Measurements from ENCODE around the gene RNF141.

RNF141 gene

GRCh38 chr11:10518123-10518522 is 22.9 kb downstream of the RNF141 start:
- DNase-seq: no peak
- no peaks in the 10 kb centered on the region for H3K27me3 ChIP-seq
- no peaks in the 10 kb centered on the region for H3K9me3 ChIP-seq
- peaks cover 0 to 53% (median 12%) of the 10 kb centered on the region in 4 donors for H3K4me1 ChIP-seq
- intact Hi-C loops (cut with DNase I; ENCODE audit: low total_unique reads): no loop called here
- no peak overlapping the region for H3K27ac ChIP-seq
- peaks cover 7 to 31% (median 12%) of the 10 kb centered on the region in 3 donors for H3K36me3 ChIP-seq
- no peak for TF ChIP-seq CTCF (IDR thresholded peaks at IDR 0.05)
- H3K4me3 ChIP-seq: no peak overlapping the region

- TF ChIP-seq CTCF (IDR thresholded peaks at IDR 0.05): no peak
- H3K4me3 ChIP-seq: no peak overlapping the region
- intact Hi-C loops (cut with DNase I; ENCODE audit: low total_unique reads): no loop called here
- peaks cover 7 to 15% (median 12%) of the 10 kb centered on the region in 3 donors for H3K36me3 ChIP-seq
- H3K4me1 ChIP-seq: peaks cover 0 to 36% (median 8%) of the 10 kb centered on the region in 4 donors
- peak overlapping the region in 1 of 2 donors; percentile 36 for H3K27ac ChIP-seq
- no peaks in the 10 kb centered on the region for H3K9me3 ChIP-seq
- no peak for DNase-seq
- H3K27me3 ChIP-seq: no peaks in the 10 kb centered on the region
Measured at GRCh38 chr11:10515418-10515817, 25.6 kb downstream of the RNF141 start.

- peak overlapping the region; percentile 36 to 42 for H3K27ac ChIP-seq
- H3K4me1 ChIP-seq: peaks cover 0 to 36% (median 8%) of the 10 kb centered on the region in 4 donors
- H3K27me3 ChIP-seq: no peaks in the 10 kb centered on the region
- DNase-seq: no peak
- peaks cover 5 to 11% (median 9%) of the 10 kb centered on the region in 3 donors for H3K36me3 ChIP-seq
- intact Hi-C loops (cut with DNase I; ENCODE audit: low total_unique reads): loop anchor here (5.0 kb wide), 1 partner anchor 107 kb away; no protein-coding TSS in a partner anchor
- H3K9me3 ChIP-seq: no peaks in the 10 kb centered on the region
- H3K4me3 ChIP-seq: no peak overlapping the region
- TF ChIP-seq CTCF (IDR thresholded peaks at IDR 0.05): no peak
Measured at GRCh38 chr11:10514709-10515108, 26.3 kb downstream of the RNF141 start.

- Histone ChIP-seq H3K4me1 (peaks cover 0 to 36% (median 8%) of the 10 kb centered on the region in 4 donors), H3K27me3 (no peaks in the 10 kb centered on the region), H3K9me3 (no peaks in the 10 kb centered on the region), H3K4me3 (no peak overlapping the region), H3K36me3 (peaks cover under 1 to 6% (median 5%) of the 10 kb centered on the region in 3 donors), H3K27ac (peak overlapping the region; percentile 36 to 42)
- intact Hi-C loops (cut with DNase I; ENCODE audit: low total_unique reads): loop anchor here (5.0 kb wide), 1 partner anchor 107 kb away; no protein-coding TSS in a partner anchor
- DNase-seq: no peak
- TF ChIP-seq CTCF (IDR thresholded peaks at IDR 0.05): peak; percentile 43 to 44
Measured at GRCh38 chr11:10514202-10514601, 26.8 kb downstream of the RNF141 start.

GRCh38 chr11:10511181-10511621 is 29.8 kb downstream of the RNF141 start:
- H3K36me3 ChIP-seq: peaks cover 0 to 5% (median 0%) of the 10 kb centered on the region in 3 donors
- no peak overlapping the region for H3K4me3 ChIP-seq
- DNase-seq: no peak
- no peaks in the 10 kb centered on the region for H3K9me3 ChIP-seq
- no peak overlapping the region for H3K27ac ChIP-seq
- intact Hi-C loops (cut with DNase I; ENCODE audit: low total_unique reads): loop anchor here (5.0 kb wide), 1 partner anchor 104 kb away; no protein-coding TSS in a partner anchor
- TF ChIP-seq CTCF (IDR thresholded peaks at IDR 0.05): no peak
- H3K4me1 ChIP-seq: peaks cover 0 to 27% (median 5%) of the 10 kb centered on the region in 4 donors
- H3K27me3 ChIP-seq: no peaks in the 10 kb centered on the region

Measured in tibial artery (tissue), 4 donors.